ENCODE data around the gene PARD3.

- TF ChIP-seq CTCF (IDR thresholded peaks at IDR 0.05) (no peak), POLR2A (IDR thresholded peaks at IDR 0.05) (no peak)
These were observed 11.1 kb upstream of the PARD3 start for GRCh38 chr10:34826221-34826620.
